Measurements from ENCODE around the gene TSBP1. TPM values are rescaled to one million over a fixed set of nuclear protein-coding genes. Genes with fewer than 3 reads are reported as not detected.

TSBP1 gene
- under 0.01 TPM in 1 of 2 replicates, not detected in the other for total RNA-seq

GRCh38 chr6:32371803-32372202 is at the start of gene TSBP1:
Gene TSBP1 (minus strand): TSS chr6:32371903. CDS start chr6:32371706, 197 bp downstream.

GRCh38 chr6:32406857-32407256 is 35.2 kb upstream of the TSBP1 start, which contains the start of gene BTNL2:
Gene BTNL2 (minus strand): TSS chr6:32407181. CDS start chr6:32407123, 58 bp downstream.

Other genes starting within 250 kb of the TSBP1 start
- 11.1 and 11.2 TPM in 2 replicates for gene ATF6B, start 243.7 kb downstream of the TSBP1 start, total RNA-seq
- 5.0 and 6.3 TPM in 2 replicates for gene FKBPL, start 241.6 kb downstream of the TSBP1 start, total RNA-seq
- 0.09 TPM in 1 of 2 replicates, not detected in the other for gene PRRT1, start 220.0 kb downstream of the TSBP1 start, total RNA-seq
- gene PPT2, start 217.8 kb downstream of the TSBP1 start, total RNA-seq: 52.3 and 52.8 TPM in 2 replicates
- gene EGFL8, start 207.3 kb downstream of the TSBP1 start, total RNA-seq: 1.6 and 2.5 TPM in 2 replicates
- gene AGPAT1, start 195.8 kb downstream of the TSBP1 start, total RNA-seq: 8.4 and 13.0 TPM in 2 replicates
- 28.3 and 34.9 TPM in 2 replicates for gene RNF5, start 193.5 kb downstream of the TSBP1 start, total RNA-seq
- 0.36 and 0.66 TPM in 2 replicates for gene AGER, start 187.7 kb downstream of the TSBP1 start, total RNA-seq
- gene PBX2, start 181.7 kb downstream of the TSBP1 start, total RNA-seq: 37.0 and 42.5 TPM in 2 replicates
- 4.2 and 5.5 TPM in 2 replicates for gene GPSM3, start 179.3 kb downstream of the TSBP1 start, total RNA-seq
- gene NOTCH4, start 147.8 kb downstream of the TSBP1 start, total RNA-seq: 50.7 and 60.4 TPM in 2 replicates
- gene BTNL2, start 35.3 kb upstream of the TSBP1 start, total RNA-seq: not detected in 2 replicates
- not detected in 2 replicates for gene HLA-DRA, start 68.0 kb upstream of the TSBP1 start, total RNA-seq
- 0.09 and 0.19 TPM in 2 replicates for gene HLA-DRB5, start 158.4 kb upstream of the TSBP1 start, total RNA-seq
- gene HLA-DRB1, start 217.9 kb upstream of the TSBP1 start, total RNA-seq: 0.09 and 8.3 TPM in 2 replicates